Measurements from ENCODE around the gene DENND1B. TPM values are rescaled to one million over a fixed set of nuclear protein-coding genes. Genes with fewer than 3 reads are reported as not detected.
A peak's percentile ranks its signal among the peaks of the same experiment; 100 is the strongest.

The DENND1B gene
- total RNA-seq, 2 donors from 2014 or later: 6.9 to 26.2 TPM

DNA sequence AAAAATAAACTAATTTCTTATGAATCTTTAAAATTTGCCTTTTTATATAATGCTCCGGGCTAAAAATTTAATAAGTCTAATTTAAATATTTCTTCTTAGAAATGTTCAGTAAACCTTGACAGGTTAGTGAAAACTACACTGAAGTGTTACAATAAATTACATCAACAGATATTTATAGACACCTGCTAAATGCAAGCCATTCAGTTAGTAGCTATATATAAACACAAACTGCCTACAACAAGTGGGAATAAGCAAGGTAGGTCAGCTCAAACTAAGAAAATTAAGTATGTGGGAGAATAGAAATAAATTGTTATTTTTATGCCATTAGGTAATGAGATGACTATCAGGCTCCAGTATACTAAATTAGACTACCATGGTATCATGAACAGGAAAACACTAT, 215.6 kb downstream of the DENND1B start:
- Histone ChIP-seq H3K36me3 (replicated peaks in 1 of 2; ENCODE audit: insufficient read depth in 1 of 2, low read depth in 2 of 2) (peaks cover 0 to 2% of the 10 kb centered on the region in 2 donors), H3K4me3 (no peak overlapping the region), H3K27me3 (no peaks in the 10 kb centered on the region), H3K4me1 (peaks cover 8% of the 10 kb centered on the region), H3K27ac (no peak overlapping the region), H3K9me3 (no peaks in the 10 kb centered on the region)
- no peak for ATAC-seq
- DNase-seq: no peak
- intact Hi-C loops (cut with DNase I): no loop called here
- TF ChIP-seq POLR2A (IDR thresholded peaks at IDR 0.05): no peak
- WGBS, 2 donors: 88 to 95% methylated on average over 1 of the region's 1 CpG

DNA sequence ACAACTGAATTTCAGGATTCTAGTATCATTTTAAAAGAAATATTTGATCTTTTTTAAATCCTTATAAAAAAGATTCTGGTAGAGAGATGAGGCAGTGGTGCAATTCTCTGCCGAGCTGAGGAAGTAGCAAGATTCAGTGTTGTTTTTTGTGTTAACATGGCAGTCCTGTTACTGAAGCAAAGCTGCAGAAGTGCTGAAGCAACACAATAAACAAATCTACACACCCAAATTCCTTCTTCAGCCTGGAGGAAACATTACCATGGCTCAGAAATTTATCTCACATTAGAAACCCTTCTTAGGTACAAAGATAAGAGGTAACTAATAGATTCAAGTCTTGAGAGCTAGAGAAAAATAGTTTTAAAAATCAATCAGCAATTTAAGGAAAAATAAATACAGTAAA, 216.0 kb downstream of the DENND1B start:
- H3K27ac ChIP-seq: no peak overlapping the region
- intact Hi-C loops (cut with DNase I): no loop called here
- 57 to 71% methylated on average over 1 of the region's 1 CpG for WGBS, 2 donors
- no peak for ATAC-seq
- peaks cover 8% of the 10 kb centered on the region for H3K4me1 ChIP-seq
- TF ChIP-seq, protein P1, sequence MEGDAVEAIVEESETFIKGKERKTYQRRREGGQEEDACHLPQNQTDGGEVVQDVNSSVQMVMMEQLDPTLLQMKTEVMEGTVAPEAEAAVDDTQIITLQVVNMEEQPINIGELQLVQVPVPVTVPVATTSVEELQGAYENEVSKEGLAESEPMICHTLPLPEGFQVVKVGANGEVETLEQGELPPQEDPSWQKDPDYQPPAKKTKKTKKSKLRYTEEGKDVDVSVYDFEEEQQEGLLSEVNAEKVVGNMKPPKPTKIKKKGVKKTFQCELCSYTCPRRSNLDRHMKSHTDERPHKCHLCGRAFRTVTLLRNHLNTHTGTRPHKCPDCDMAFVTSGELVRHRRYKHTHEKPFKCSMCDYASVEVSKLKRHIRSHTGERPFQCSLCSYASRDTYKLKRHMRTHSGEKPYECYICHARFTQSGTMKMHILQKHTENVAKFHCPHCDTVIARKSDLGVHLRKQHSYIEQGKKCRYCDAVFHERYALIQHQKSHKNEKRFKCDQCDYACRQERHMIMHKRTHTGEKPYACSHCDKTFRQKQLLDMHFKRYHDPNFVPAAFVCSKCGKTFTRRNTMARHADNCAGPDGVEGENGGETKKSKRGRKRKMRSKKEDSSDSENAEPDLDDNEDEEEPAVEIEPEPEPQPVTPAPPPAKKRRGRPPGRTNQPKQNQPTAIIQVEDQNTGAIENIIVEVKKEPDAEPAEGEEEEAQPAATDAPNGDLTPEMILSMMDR (IDR thresholded peaks at IDR 0.05): no peak
- TF ChIP-seq POLR2A (IDR thresholded peaks at IDR 0.05): no peak
- peaks cover 0 to 2% of the 10 kb centered on the region in 2 donors for H3K36me3 ChIP-seq (replicated peaks in 1 of 2; ENCODE audit: insufficient read depth in 1 of 2, low read depth in 2 of 2)
- no peak for DNase-seq
- H3K27me3 ChIP-seq: no peaks in the 10 kb centered on the region
- no peaks in the 10 kb centered on the region for H3K9me3 ChIP-seq
- no peak overlapping the region for H3K4me3 ChIP-seq

DNA sequence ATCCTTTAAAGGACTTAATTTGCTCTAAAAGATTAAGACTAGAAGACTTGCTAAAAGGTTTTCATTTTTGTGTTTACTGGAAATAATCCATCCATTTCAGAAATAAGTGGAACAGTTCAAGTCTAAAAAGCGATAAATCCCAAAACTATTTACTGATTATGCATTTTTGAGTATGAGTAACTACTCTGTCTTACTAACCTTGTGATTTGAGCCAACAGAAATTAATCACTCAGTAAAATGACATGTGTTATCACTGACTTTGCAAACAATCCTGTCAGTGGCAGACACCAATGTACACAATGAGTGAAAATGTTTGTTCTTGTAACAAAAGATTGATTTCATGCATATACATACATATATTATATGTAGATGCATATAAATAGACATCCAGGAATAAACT, 218.0 kb downstream of the DENND1B start:
- intact Hi-C loops (cut with DNase I): no loop called here
- Histone ChIP-seq H3K27ac (no peak overlapping the region), H3K4me1 (peaks cover 8% of the 10 kb centered on the region), H3K9me3 (no peaks in the 10 kb centered on the region), H3K4me3 (no peak overlapping the region), H3K27me3 (no peaks in the 10 kb centered on the region), H3K36me3 (replicated peaks in 1 of 2; ENCODE audit: insufficient read depth in 1 of 2, low read depth in 2 of 2) (peaks cover 0 to 2% of the 10 kb centered on the region in 2 donors)
- TF ChIP-seq, protein P1 (IDR thresholded peaks at IDR 0.05): no peak
- TF ChIP-seq POLR2A (IDR thresholded peaks at IDR 0.05): no peak
- WGBS, 2 donors: 15 to 19% methylated on average over 1 of the region's 1 CpG
- DNase-seq (no peak), ATAC-seq (peak; percentile 40)

DNA sequence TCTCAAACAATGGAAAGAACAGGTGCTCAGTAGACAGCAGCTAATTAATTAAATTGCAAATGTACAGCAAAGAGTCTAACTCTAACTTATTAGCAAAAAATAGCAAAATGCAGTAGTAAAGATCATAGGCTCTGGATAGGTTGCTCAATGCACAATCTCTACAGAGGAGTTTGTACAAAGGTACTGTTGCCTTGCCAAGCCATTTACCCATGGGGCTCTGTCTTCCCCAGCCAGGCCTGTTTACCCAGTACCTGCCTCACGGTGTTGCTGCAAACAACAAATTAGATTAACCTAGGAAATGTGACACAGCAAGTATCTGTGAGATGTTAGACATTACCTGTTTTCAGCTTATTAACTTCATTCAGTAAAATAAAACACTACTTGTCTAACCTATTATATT, 222.0 kb downstream of the DENND1B start:
- H3K9me3 ChIP-seq: no peaks in the 10 kb centered on the region
- TF ChIP-seq, protein P1 (IDR thresholded peaks at IDR 0.05): no peak
- TF ChIP-seq POLR2A (IDR thresholded peaks at IDR 0.05): no peak
- intact Hi-C loops (cut with DNase I): no loop called here
- H3K4me3 ChIP-seq: no peak overlapping the region
- ATAC-seq: no peak
- H3K36me3 ChIP-seq (replicated peaks in 1 of 2; ENCODE audit: insufficient read depth in 1 of 2, low read depth in 2 of 2): no peaks in the 10 kb centered on the region
- peaks cover 8% of the 10 kb centered on the region for H3K4me1 ChIP-seq
- 0 to 11% methylated on average over 1 of the region's 1 CpG for WGBS, 2 donors
- H3K27me3 ChIP-seq: no peaks in the 10 kb centered on the region
- H3K27ac ChIP-seq: no peak overlapping the region
- no peak for DNase-seq

DNA sequence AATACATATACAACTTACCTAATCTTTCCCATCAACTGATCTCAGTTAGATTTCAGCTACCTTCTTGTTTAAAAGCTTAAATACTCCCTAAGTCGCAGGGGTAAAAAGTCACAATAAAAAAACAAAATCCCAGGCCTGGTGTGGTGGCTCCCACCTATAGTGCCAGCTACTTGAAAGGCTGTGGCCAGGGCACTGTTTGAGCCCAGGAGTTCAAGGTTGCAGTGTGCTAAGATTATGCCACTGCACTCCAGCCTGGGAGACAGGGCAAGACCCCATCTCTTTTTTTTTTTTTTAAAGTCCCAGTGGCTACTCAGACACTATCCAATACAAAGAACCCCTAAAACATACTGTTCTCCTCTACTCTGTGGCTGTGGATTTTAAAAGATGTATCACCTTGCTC, 228.3 kb downstream of the DENND1B start:
- H3K36me3 ChIP-seq (replicated peaks in 1 of 2; ENCODE audit: insufficient read depth in 1 of 2, low read depth in 2 of 2): no peaks in the 10 kb centered on the region
- H3K4me1 ChIP-seq: no peaks in the 10 kb centered on the region
- H3K27me3 ChIP-seq: no peaks in the 10 kb centered on the region
- 86 to 88% methylated on average over 1 of the region's 1 CpG for WGBS, 2 donors
- no peak overlapping the region for H3K27ac ChIP-seq
- DNase-seq: no peak
- intact Hi-C loops (cut with DNase I): no loop called here
- no peak for ATAC-seq
- TF ChIP-seq POLR2A (IDR thresholded peaks at IDR 0.05): no peak
- TF ChIP-seq, protein P1 (IDR thresholded peaks at IDR 0.05): no peak
- no peaks in the 10 kb centered on the region for H3K9me3 ChIP-seq
- no peak overlapping the region for H3K4me3 ChIP-seq
